Activated B cell treated with CpG ODN at 0.5 μM for 24 hours (primary cell): Measurements from ENCODE around the gene CLEC20A. TPM values are rescaled to one million over a fixed set of nuclear protein-coding genes. Genes with fewer than 3 reads are reported as not detected.

Source experiments
- ATAC-seq: fragments of 200-7000 bp; cut with Tn5 transposase; one replicate; pipeline ENCODE4 v1.10.0; 2021; ENCODE audit warnings: low read depth, mild to moderate bottlenecking, moderate library complexity
- CTCF ChIA-PET: fragments of 350-600 bp; sonication (Branson Sonifier 250); formaldehyde crosslinking; loops from one replicate; lab custom pipeline; 2021; ENCODE audit warnings: antibody characterized with exemption; lab: Charles Lee
- POLR2A ChIA-PET: fragments of 350-600 bp; sonication (Branson Sonifier 250); formaldehyde crosslinking; loops from one replicate; lab custom pipeline; 2021; ENCODE audit warnings: antibody characterized with exemption; lab: Charles Lee
- DNase-seq: peaks from one replicate; pipeline ENCODE4 v3.0.0; 2022
- H3K27ac Mint-ChIP-seq: one replicate; pipeline ENCODE4 v1.8.0; 2020; ENCODE audit warnings: mixed read lengths
- H3K27me3 Mint-ChIP-seq: one replicate; pipeline ENCODE4 v1.8.0; 2021; ENCODE audit warnings: mixed read lengths
- H3K36me3 Mint-ChIP-seq: one replicate; pipeline ENCODE4 v1.8.0; 2021; ENCODE audit warnings: low read depth, mixed read lengths
- H3K4me1 Mint-ChIP-seq: one replicate; pipeline ENCODE4 v1.8.0; 2021; ENCODE audit warnings: mixed read lengths
- H3K4me3 Mint-ChIP-seq: one replicate; pipeline ENCODE4 v1.8.0; 2020; ENCODE audit warnings: mild to moderate bottlenecking, mixed read lengths
- H3K9me3 Mint-ChIP-seq: one replicate; pipeline ENCODE4 v1.8.0; 2020; ENCODE audit warnings: mixed read lengths
- intact Hi-C: fragments of 100-400 bp; cut with micrococcal nuclease; formaldehyde crosslinking; loops from one replicate; pipeline ENCODE4 v1.15.1; 2024
- total RNA-seq: library from RNA; stranded (reverse); gene quantifications from 2 replicates; pipeline ENCODE4 v1.2.3, GENCODE V29; 2022
- TF ChIP-seq, protein P1 (sequence below): fragments of 200-600 bp; IDR thresholded peaks from one replicate; pipeline ENCODE4 v1.8.0; 2022; ENCODE audit warnings: antibody characterized with exemption, mild to moderate bottlenecking

The CLEC20A gene
- total RNA-seq, 1 donor from 2014 or later, result 1.7 TPM

DNA sequence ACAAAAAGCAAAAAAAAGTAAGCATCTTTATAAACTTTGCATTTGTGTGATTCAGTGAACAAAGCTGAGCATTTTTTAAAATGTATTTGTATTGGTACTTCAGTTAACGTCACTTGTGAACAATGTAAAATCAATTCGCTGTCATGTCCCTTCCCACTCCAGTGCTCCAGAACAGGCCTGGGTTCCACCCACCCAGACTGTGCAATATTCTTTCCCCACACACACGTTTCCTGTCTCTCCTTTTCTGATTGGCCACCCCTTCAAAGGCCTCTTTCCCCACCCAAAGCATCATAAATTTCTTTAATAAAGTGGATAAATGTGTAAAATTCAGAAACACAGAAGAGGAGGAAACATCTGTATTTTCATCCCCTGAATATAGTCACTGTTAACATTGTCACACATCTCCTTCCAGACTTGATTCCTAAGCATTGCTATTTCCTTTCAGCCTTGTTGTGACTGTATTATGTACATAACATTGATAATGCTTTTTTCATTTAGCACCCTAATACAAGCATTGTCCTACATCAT lies 12.0 kb downstream of the CLEC20A start:
- H3K27me3 Mint-ChIP-seq, result peaks cover 4% of the 10 kb centered on the region
- H3K9me3 Mint-ChIP-seq, result no peaks in the 10 kb centered on the region
- H3K36me3 Mint-ChIP-seq, result no peaks in the 10 kb centered on the region
- no peak overlapping the region for H3K4me3 Mint-ChIP-seq
- ChIA-PET POLR2A (no interaction called here), CTCF (interaction anchor here (0.7 kb wide), 1 partner anchor 10 kb away, joined by 3 read pairs; no protein-coding TSS in a partner anchor)
- no peak for ATAC-seq
- peak overlapping the region; percentile 57 for H3K27ac Mint-ChIP-seq
- H3K4me1 Mint-ChIP-seq, result peaks cover 34% of the 10 kb centered on the region
- intact Hi-C loops, result no loop called here
- DNase-seq, result no peak
- TF ChIP-seq, protein P1, sequence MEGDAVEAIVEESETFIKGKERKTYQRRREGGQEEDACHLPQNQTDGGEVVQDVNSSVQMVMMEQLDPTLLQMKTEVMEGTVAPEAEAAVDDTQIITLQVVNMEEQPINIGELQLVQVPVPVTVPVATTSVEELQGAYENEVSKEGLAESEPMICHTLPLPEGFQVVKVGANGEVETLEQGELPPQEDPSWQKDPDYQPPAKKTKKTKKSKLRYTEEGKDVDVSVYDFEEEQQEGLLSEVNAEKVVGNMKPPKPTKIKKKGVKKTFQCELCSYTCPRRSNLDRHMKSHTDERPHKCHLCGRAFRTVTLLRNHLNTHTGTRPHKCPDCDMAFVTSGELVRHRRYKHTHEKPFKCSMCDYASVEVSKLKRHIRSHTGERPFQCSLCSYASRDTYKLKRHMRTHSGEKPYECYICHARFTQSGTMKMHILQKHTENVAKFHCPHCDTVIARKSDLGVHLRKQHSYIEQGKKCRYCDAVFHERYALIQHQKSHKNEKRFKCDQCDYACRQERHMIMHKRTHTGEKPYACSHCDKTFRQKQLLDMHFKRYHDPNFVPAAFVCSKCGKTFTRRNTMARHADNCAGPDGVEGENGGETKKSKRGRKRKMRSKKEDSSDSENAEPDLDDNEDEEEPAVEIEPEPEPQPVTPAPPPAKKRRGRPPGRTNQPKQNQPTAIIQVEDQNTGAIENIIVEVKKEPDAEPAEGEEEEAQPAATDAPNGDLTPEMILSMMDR, result no peak

DNA sequence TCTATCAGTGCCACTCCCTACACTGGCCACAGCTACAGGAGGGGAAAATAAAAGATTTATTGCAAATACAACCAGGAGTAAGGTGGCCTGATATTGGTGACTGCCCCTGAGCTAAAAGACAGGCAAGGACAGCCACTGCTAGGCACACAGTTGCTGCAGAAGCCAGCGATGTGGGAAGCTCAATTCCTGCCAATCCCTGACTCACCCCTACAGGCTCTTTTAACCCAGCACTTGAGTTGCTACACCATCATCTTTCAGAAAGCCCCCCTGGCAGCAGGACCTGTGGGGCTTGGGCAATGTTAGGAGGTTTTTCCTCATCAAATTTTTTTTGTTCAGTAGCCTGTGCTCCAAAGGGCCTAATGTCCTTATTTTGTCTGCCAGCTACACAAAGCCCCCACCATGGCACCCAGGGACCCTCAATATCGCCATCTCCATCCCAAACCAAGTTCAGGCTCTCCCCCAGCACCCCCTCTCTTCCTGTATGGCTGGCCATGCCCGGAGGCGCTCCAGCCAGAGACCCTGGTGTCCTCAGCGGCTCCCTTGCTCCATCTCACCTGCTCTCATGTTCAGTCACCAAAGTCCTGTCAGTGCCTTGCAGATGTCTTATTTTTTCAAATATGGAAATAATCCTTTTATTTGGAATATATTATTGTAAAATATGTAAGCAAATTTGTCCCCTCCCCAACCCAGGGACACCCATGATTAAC lies 13.4 kb downstream of the CLEC20A start:
- ChIA-PET POLR2A (interaction anchor here (0.5 kb wide), 1 partner anchor 126 kb away, joined by 4 read pairs; no protein-coding TSS in a partner anchor), CTCF (no interaction called here)
- intact Hi-C loops, result no loop called here

DNA sequence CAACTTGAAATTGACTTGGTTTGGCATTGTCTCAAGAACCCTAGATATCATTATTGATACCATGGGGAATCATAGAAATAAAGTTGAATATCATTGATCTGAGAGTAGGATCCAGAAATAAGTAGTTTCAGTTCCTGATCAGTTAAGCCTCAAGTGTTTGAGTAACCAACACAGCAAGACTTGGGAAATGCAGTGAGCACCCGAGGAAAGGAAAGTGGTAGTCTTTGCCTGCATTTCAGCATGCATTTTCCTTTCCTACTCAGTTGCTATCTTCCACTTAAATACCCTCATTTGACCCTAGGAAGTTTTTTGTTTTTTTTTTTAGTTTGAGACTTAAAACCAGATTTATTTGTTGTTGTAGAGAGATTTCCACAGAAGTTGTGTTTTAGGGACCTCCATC lies 18.9 kb downstream of the CLEC20A start:
- Mint-ChIP-seq H3K9me3 (no peaks in the 10 kb centered on the region), H3K27me3 (peaks cover 9% of the 10 kb centered on the region), H3K4me3 (no peak overlapping the region), H3K4me1 (no peaks in the 10 kb centered on the region), H3K36me3 (no peaks in the 10 kb centered on the region), H3K27ac (no peak overlapping the region)
- TF ChIP-seq, protein P1, result no peak
- DNase-seq (no peak), ATAC-seq (no peak)
- CTCF ChIA-PET, result no interaction called here
- intact Hi-C loops, result no loop called here
- POLR2A ChIA-PET, result no interaction called here

More for the DNA sequence above, 13.4 kb downstream of the CLEC20A start:
- ATAC-seq (no peak), DNase-seq (no peak)
- no peaks in the 10 kb centered on the region for H3K9me3 Mint-ChIP-seq
- no peak overlapping the region for H3K4me3 Mint-ChIP-seq
- peaks cover 8% of the 10 kb centered on the region for H3K27me3 Mint-ChIP-seq
- peak overlapping the region; percentile 31 for H3K27ac Mint-ChIP-seq
- H3K4me1 Mint-ChIP-seq, result peaks cover 34% of the 10 kb centered on the region
- TF ChIP-seq, protein P1, result no peak
- H3K36me3 Mint-ChIP-seq, result no peaks in the 10 kb centered on the region

DNA sequence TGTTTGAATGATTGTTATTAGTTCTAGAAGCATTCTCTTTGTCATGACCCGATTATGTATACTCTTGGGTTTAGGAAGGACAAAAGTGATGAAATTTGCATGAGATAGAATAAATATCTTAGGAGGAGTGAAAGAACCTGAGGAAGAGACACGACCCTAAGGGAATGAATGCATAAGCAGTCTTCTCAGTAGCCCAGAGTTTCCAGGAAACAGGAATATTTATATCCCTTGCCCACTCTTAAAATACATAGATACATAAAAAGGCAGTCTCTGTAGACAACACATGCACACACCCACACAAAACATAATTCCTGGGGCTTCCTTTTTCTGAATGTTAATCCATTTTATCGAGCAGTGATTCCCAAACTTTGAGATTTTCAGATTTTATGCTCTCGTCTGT lies 19.4 kb downstream of the CLEC20A start:
- intact Hi-C loops, result no loop called here
- peaks cover 12% of the 10 kb centered on the region for H3K27me3 Mint-ChIP-seq
- no peak for ATAC-seq
- ChIA-PET POLR2A (no interaction called here), CTCF (no interaction called here)
- H3K36me3 Mint-ChIP-seq, result no peaks in the 10 kb centered on the region
- no peak overlapping the region for H3K4me3 Mint-ChIP-seq
- DNase-seq, result no peak
- H3K9me3 Mint-ChIP-seq, result no peaks in the 10 kb centered on the region
- H3K27ac Mint-ChIP-seq, result no peak overlapping the region
- no peaks in the 10 kb centered on the region for H3K4me1 Mint-ChIP-seq
- TF ChIP-seq, protein P1, result no peak

DNA sequence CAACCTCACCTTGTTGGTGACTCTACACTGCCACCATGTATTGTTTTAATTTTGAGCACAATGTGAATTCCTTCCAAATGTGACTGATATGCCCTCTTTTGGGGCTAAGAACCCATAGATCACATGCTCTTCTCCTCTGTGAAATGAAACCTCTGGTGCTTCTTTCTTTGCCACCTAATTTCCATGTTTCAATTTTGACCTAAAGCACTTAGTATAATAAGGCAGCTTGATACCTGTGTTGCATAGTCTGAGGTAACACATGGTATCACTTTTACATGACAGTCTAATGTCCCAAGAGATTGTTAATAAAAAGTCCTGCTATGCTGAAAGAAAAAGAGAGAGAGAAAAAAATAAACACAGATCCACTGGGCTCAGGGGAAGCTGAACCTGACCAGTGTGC lies 24.2 kb downstream of the CLEC20A start:
- no peaks in the 10 kb centered on the region for H3K9me3 Mint-ChIP-seq
- intact Hi-C loops, result no loop called here
- POLR2A ChIA-PET, result no interaction called here
- TF ChIP-seq, protein P1, result no peak
- DNase-seq, result no peak
- no peak for ATAC-seq
- no peak overlapping the region for H3K27ac Mint-ChIP-seq
- no peaks in the 10 kb centered on the region for H3K4me1 Mint-ChIP-seq
- no peak overlapping the region for H3K4me3 Mint-ChIP-seq
- CTCF ChIA-PET, result no interaction called here
- H3K27me3 Mint-ChIP-seq, result peaks cover 8% of the 10 kb centered on the region
- no peaks in the 10 kb centered on the region for H3K36me3 Mint-ChIP-seq
